HTERT RPE-1 (cell line): Measurements from ENCODE around the gene MSMP.

Experiments used
- in situ Hi-C: fragments of 300-500 bp; cut with MboI; formaldehyde crosslinking; loops from 4 replicates; pipeline ENCODE4 v1.14.3; 2020; ENCODE audit warnings: low sequenced_read_pairs

The MSMP gene

DNA sequence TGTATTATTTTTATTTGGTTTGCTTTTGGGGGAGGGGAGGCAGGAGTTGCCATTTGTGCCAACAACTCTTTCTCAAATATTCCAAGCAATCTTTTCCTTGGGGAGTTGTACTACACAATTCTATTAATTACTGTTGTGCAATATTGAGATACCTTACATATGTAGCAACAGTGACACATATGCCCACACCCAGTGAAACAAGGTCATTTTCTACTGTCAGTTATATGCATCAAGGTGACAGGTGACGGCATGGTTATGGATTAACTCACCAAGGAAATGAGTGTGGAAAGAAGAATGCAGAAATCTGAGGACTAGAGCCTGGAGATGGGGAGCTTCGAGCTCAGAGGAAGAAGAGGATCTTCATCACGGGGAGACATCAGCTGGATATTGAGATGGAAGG, 17.9 kb upstream of the MSMP start:
- in situ Hi-C loops, result no loop called here

DNA sequence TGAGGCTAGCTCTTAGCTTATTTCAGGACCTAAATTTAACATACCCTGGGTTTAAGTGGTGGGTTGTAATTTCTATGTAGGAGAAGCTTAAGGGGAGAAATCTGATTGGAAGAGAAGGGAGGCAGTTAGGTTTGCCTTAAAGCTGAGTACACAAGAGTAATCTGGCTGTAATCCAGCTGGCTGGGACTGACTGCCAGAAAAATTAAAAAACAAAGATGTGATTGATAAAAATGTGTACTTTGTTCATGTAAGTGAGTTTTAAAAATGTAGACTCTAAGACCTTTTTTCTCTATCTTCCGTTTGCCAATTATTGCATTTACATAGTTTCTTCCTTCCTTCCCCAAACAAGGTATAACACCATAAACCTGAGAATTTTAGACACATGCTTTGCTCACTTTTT, 17.5 kb upstream of the MSMP start:
- in situ Hi-C loops, result no loop called here

DNA sequence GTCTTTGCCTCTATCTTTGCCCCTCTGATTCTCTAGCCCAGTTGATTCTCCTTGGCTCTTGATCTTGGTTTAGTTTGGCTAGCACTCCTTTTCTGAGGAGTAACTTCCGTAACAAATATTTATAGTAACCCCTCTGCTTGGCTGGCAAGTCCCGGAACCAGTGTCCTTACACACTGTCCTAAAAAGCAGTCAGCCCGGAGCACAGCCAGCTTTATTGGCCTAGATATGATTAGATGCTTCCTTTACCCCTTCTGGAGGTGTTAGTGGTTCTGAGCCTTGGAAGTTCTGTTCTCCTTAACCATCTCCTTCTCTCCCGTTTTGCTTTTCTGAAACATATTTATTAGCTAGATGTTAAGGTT, 17.0 kb upstream of the MSMP start:
- in situ Hi-C loops, result no loop called here

DNA sequence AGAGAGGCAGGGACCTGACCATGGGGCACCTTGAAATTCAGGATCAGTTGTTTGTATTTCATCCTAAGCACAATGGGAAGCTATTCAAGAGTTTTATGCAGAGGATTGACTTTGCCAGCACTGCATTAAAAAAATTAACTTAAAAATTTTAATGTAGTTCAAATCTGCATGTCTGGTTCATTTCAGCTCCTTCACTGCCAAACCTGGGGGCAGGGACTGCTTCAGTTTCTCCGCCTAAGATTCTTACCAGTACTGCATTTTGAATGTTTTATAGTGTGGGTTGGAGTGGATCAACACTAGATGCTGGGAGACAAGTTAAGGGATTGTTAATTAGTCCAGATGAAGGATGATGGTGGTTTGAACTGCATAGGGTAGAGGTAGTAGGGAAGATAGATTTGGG, 15.7 kb upstream of the MSMP start:
- in situ Hi-C loops, result no loop called here

DNA sequence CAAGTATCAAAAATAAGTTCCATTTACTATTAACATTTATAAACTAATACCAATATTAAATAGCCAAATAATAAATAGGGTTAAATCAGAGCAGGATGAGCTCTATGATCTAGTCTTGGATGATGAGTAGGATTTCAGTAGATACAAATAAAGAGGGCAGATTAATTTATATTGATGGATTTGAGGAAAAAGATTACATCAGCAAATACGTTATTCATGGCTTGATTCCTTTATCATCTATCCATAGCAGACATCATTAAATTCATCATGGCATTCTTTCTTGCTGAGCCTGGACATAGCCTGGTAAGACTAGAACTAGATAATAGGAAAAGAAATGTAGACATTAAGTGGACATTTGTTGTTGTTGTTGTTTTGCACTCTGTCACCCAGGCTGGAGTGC, 13.4 kb upstream of the MSMP start:
- in situ Hi-C loops, result no loop called here

DNA sequence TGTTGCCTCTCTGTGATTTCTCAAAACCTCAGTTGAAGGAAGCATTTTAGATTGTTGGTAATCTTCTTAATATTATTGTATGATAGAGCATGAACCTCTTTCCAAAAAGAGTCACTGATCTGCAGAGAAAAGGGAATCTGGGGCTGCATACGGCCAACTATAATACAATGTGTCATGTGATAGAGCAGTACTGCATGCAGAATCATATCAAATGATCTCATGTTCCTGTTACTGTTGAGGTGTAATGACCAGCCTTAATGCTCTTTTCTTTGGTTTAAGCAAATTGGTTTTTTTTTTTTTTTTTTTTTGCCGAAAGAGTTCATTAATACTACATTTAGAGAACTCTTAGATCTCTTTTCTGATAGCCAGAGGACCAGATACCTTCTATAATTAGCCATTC, 12.9 kb upstream of the MSMP start:
- in situ Hi-C loops, result no loop called here

DNA sequence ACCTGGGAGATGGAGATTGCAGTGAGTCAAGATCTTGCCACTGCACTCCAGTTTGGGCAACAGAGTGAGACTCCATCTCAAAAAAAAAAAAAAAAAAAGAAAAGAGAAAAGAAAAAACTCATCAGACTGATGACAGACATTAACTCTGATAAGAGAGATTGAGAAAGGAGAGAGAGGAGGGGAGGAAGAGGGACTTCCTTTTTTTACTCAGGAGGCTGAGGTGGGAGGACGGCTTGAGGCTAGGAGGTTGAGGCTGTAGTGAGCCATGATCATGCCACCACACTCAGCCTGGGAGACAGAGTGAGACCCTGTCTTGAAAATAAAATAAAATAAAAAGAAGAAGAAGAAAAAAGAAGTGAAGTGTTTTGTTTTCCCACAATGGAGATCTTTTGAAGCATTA, 9.7 kb upstream of the MSMP start:
- in situ Hi-C loops, result no loop called here

DNA sequence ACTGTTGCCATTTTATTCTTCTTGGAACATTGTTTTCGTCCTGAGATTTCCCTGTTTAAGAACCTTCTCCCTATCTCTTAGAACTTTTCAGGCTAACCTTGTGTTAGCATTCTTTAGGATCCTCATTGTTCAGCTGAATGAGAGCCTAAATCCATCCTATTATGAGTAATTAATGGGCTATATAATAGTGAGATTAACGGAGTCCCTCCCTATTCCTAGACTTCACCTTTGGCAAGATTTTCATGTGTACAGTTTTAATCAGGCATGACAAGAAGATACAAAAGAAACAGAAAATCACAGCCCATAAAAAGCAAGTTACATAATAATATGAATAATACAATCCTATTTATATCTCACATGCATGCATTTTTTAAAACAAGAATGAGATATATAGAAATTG, 9.1 kb upstream of the MSMP start:
- in situ Hi-C loops, result no loop called here

DNA sequence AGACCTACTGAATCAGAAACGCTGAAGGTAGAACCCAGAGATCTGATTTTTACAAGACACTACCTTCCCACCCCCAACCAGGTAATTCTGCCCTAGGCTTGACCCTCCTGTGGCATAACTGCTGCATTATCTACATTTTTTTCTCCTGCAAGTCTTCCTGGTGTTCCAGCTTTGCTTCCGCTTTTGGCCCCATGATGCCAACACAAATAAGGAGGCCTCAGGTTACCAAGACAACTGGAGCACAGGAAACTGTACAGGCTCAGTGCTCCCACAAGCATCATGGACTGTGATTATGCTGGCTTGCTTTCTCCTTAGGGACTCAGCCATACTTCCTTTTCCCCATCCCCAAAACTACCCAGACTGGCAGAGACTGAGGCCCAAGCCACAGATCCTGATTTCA, 6.6 kb upstream of the MSMP start:
- in situ Hi-C loops, result no loop called here

DNA sequence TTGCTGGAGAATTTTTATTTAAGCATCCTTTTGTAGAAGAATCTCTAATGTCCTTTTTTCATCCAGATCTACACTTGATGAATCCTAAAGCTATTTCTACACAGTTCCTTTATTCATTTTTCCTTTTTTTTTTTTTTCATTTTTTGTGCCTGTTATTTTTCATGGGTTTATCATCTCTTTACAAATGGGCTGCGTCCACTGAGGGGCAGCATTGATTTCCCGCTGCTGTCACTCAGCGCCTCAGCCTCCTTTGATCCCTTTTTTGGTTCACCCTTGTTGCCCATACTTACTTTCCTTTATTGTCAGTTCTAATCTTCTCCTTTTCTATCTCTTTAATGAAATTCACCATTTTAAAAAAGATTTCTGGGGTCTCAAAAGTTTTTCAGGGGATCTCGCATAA, 5.7 kb upstream of the MSMP start:
- in situ Hi-C loops, result no loop called here

DNA sequence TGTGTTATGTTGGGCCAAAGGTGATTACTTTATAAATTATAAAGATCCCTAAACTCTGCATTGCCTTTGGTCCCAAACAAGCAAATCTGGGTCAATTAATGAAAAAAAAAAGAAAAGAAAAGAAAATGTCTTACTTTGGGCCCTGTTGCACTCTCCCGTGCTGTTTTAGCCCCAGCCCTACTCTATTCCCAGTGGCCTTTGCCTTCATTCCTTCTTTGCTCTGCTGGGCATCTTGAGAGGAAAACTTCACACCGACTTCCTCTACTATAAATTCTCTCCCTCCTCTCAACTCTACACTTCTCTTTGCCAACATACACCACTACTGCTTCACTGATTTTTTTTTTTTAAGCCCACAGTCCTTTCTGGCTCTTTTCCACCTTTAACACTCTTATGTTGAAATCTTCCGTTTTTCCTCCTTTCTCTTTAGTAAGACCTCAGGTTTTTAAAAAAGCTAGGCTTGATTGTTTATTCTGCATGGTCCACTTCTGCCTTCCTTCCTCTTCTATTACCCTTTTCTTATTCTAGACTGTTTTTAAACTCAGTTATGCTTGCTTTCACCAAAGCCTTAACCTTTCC, 4.5 kb upstream of the MSMP start:
- in situ Hi-C loops, result no loop called here

DNA sequence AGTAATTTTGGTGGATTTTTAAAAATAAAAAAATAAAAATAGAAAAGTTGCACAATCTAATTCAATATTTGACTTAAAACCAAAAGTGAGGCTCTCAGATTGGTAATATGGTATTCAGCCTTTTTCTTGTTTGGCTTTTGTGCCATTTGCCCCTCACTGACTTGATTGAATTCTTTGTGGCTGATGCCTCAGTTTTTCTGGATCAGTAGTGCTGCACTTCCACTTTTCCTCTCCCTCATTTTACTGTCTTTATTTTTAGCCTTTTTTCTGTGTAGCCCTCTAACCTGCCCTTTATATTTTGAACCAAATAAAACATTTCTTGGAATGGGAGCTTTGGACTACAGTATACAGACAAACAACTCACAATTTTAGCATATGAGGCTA, 3.8 kb upstream of the MSMP start:
- in situ Hi-C loops, result no loop called here

DNA sequence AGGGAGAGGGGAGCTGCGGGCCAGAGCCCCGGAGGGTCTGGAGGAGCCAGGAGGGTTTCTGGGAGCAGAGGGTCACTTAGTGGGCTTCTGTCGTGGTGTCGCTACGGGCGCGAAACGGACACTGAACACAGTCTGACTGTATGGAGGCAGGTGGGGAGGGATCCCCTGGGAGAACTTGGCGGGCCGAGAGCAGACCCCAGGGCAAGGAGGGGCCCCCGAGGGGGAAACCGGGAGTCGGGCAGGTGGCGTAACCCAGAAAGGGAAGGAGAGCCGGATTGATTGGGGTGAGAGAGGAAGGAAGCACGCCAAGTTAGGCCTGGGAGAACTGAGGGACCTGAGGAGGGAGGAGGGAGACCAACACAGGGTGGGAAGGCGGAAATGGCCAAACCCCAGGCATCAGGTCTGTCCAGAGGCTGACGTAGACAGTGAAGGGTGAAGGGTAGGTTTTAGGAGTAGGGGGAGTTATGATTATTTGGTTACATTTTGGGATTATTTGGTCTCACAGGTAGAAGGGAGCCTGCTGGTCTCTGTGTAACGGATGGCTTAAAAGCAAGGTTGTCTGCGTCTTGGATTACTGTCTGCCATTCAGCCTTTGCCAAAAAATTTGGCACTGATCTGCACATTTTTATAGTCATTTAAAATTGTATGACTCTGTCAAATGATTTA, 3.3 kb upstream of the MSMP start:
- in situ Hi-C loops, result no loop called here

DNA sequence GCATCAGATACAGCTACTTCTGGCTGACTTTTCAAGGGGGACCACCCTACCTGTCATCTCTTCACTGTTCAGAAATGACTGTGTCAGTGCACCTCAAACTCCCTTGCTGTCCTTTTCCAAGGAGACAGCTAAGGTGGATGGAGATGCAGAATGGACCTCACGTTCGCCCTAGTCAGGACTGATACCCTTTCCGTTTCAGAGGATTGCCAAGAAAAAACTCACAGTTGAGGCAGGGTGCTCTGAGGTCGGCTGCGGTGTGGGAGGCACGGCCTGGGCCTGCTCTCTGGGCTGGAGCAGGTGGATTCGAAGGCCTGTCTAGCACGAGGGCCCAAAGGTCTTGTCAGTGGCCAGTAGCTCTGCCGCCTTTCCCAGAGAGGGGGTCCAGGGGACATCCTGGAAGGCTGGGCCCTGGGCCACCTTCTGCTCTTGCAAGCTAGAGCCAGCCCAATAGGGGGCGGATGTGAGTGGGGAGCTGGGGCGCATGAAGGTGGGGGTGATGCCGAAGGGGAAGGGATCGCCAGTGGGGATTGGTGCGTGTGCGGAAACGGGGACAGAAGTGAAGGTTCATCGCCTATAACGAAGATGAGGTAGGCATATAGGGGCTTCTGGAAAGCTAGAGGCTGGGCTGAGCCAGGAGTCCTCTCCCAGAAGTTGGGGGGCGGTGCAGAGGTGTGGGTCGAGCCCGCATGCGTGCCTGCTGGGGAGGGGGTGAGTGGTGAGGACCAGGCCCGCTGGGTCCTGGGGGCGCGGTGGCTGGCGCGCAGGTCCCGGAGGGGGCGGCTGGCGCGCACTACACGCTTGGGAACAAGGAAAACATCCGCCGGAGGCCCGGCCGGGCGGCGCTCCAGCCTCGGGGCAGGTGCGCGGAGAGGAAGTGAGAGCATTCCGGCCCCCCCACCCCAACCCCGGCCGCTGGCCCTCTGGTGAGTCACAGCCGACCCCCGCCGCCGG, 2.5 kb upstream of the MSMP start:
- in situ Hi-C loops, result no loop called here

DNA sequence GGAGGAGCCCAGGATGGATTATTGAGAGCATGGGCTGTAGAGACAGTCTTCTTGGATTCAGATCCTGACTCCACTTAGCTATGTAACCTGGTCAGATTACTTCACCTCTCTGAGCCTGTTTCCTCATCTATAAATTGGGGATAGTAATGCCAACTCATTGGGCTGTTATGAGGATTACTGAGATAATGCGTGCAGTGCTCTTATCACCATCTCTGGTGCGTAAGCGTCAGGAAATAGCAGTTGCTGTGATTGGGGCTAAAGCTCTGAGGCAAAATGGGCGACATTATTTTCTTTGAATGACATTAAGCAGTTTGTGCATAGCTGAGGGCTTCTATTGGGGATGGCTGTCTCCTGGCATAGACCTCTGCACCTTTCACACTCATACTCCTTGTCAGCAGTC, 995 bp upstream of the MSMP start:
- in situ Hi-C loops, result no loop called here

DNA sequence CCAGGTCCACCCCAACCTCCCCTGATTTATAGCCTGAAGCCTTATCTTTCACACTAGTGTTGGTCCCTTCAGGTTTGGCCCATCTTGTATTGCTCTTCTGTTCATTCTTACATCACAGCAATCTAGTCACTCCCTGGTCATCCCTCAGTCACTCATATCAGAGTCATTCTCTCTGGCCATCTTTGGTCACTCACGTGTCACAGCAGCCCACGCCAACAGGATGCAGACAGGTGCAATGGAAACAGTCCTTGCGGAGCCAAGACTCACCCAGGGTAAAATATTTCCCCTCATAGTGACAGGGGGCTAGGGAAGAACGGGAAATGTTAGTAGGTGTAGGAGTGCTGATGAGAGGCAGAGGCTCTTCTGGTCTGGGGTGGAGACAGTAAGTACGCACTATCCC, 610 bp downstream of the MSMP start:
- in situ Hi-C loops, result no loop called here

DNA sequence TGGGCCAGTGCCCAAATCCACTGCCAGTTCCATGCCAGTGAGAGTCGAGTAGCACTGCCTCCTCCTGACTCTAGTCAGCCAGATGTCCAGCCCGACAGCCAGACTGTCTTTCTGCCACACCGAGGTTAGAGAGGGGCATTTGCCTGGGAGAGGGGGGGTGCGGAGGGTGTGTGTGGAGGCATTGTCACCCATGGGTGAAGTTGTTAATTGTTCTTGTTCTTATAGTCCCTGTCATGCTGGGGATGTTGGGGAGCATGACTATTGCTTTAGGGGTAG, 3.9 kb downstream of the MSMP start:
- in situ Hi-C loops, result no loop called here

DNA sequence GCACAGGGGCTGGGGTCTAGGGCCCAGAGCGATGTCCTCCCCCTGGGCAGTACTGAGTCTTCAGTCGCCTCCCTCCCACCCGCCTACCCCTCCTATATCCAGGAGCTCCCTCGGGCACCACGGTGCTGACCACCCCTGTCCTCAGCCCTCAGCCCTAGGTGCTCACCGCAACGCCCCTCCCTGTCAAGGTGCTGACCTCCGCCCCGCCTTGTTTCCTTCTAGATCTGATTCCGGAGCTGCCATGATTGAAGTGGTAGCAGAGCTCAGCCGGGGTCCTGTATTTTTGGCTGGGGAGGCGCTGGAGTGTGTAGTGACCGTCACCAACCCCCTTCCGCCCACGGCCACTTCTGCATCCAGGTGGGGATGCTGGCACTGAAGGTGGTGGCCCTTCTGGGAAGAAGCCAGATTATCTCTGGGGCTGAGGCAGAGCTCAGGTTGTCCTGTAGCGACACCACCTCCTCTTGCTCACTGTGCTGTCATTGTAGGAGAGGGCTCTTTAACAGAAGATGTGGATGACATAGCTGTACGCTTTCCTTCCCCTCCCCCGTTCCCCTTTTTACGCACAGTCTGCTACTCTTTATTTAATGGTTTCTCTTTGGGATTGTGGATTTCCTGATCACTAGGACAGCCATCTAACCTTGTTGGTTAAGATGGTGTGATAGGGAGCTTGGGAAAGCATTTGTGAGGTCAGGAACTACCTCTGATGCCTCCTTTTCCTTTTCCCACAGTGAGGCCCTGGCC, 4.4 kb downstream of the MSMP start:
- in situ Hi-C loops, result no loop called here

DNA sequence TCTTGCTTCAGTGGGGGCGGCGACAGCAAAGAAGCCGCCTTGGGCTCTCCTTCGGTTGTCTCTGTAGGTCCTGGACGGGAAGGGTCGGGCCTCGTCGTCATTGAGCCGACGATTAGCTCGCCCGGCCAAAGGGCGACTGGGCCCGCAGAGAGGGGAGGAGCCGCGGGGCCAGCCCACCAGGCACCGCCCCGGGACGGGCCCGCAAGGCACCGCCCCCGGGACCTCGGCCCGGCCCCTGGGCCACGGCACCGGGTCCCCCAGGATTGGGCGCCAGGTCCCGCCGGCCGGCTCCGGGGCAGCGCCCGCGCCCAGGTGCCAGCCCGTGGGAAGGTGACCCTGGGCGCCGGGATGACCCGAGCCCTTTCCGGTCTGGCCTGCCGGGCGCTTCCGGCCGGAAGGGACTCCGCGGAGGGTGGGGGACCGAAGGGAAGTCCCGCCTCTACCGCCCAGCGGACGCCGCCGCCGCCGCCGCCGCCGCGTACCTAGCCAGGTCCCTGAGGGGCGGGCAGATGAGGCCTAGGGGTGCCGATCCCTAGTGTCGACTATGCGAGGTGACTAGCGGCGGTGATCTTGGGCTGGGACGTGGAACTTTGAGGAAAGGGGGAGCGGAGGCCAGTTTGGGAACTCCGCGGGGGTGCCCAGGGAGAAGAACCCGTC, 5.1 kb downstream of the MSMP start, which contains the start of the genes GBA2 and RGP1:
GBA2 (minus strand) TSS at position 371 of the 657 bp plus-strand sequence. CDS start 524 bp downstream, outside the sequence.
RGP1 (plus strand) TSS at position 430 of the 657 bp plus-strand sequence. CDS start 469 bp downstream, outside the sequence.
- in situ Hi-C loops, result no loop called here

DNA sequence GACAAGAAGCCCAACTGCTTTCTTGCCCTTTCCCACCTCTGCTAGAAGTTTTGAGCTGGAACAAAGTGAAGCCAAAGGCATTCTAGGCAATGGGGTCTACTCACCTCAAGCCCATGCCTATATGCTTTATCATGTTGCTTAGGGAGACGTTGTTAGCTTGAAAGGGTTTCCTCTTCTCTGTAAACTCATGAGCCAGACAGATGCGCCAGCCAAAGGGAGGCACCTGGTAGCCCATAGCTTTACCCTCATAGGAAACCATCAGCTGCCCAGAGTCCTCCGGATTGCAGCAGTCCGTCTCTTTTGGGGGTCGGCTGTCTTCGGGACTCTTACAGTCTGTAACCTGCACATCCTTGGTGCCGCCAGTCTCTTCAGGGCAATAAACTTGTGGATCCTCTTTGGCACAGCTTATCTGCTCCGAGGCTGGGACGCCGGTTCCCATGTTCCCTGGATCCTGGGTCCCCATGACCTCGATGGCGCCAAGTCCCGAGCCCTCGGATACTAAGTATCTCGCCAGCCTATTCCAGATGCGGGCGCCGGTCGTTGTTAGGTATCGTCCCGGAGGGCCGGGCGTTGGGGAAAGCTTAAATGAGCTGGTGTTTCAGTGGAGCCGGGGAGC, 5.7 kb downstream of the MSMP start:
- in situ Hi-C loops, result no loop called here

DNA sequence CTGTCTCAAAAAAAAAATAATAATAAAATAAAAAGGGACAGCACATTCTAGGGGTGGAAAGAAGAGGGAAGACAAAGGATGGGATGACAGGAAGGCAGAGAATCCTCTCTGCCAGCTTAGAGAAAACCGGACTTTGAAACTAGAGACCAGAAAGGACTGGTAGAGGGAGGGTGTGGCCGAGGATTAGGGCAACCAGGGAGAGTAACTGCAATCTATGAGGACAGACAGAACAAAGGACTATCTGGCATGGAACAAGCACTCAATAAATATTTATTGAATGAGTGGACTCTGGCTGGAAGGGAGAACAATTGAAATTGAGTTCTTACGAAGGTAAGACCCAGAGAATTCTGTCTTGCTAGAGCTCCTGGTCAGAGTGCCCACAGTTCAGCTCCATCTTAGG, 7.5 kb downstream of the MSMP start:
- in situ Hi-C loops, result no loop called here
